SKM-1 treated with dmso at 0.1 percent for 144 hours (cell line): ENCODE results near the gene CKS2.
"Not testable (repeated sequence)": the region's sequence is repeated elsewhere in the genome, so short reads cannot be mapped to it uniquely, and the experiment has no call there.

Source experiments
- DNase-seq: peaks from one replicate; lab custom pipeline; 2025; ENCODE audit not compliant: unreplicated experiment; lab: John Stamatoyannopoulos, UW

The CKS2 gene

DNA sequence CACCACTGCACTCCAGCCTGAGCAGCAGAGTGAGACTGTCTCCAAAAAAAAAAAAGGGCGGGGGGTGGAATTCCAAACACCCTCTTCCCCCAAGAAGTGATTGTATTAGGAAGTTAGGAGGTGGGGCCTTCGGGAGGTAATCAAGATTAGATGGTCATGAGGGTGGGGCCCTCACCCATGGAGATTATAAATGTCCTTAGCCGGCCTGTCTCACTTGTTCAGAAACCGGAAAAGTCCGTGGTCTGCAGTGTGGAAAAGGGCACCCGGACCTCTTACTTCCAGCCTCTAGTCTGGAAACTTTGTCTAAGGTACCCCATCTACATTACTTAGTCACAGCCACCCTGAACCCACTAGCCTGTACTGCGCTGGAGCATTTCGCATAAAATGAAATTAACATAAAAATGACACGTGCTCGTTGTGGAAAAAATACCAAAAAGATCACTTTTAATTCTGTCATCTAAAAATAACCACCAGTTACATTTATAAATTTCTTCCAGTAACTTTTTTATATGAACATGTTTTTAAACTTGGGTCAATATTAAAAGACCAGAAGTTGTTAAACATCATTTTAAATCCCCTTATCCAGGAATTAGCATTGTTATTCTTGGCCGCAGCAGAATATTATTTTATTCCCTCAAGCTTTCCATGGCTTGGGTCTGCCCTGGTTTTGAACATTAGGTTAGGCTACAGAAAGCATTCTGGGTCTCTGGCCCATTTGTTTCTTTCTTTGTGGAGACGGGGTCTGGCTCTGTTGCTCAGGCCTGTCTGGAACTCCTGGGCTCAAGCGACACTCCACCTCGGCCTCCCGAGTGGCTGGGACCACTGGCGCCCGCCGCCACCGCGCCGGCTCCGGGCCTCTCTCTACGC lies 1.2 kb upstream of the CKS2 start:
- no peak for DNase-seq

DNA sequence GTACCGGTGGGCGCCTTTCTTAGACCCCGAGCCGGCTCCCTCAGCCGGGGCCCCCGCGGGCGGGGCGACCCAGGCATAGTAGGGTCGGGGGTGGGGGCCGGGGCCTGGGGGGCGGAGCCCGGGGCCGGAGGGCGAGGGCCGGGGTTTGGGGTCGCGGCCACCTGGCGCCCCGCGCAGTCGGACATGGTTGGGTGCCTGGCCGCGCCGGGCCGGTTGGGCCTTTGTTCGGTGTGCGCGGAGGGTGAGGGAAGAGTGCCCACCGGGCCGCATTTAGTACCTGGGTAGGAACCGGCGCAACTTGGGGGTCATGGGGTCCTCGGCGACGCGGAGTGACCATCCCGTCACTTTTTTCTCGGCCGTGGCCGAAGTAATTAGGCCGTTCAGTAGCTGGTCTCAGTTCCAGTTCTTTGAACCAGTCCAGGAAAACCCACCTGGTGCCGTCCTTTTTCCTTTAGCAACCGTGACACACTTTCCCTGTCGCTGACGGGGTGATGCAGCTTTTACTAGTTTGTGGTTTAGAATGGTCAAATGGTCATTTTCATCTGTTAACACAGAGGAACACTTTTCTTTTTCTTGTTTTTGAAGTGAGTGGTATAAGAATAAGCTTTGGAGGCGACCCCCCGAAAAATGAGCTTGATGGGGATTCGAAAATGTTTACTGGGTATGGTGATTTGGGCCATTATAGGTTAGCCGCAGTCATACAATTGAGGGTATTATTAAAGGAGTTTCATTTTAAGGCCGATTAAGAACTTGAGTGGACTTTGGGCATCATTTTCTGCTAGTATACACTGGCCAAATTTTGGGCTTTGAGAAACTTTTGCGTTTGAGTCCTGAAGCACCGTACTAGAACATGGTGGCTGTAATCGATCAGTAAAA lies 589 bp downstream of the CKS2 start:
- no peak for DNase-seq

DNA sequence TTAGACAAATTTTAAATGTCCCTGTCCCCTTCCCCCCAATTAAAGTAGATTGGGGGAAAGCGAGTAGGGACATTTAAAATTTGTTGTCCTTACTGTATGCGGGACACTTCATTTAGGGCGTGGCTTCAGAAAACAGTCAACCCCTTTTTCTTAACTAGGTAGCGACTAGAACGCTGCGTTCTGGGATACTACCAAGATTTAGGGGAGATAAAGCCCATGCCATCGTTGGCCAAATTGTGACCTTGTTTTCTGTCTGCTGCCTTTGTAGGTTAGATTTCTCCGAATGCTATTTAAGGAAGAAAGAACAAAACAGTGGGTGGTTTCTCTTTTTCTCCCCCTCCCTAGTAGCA lies 1.2 kb downstream of the CKS2 start:
- DNase-seq: no peak

DNA sequence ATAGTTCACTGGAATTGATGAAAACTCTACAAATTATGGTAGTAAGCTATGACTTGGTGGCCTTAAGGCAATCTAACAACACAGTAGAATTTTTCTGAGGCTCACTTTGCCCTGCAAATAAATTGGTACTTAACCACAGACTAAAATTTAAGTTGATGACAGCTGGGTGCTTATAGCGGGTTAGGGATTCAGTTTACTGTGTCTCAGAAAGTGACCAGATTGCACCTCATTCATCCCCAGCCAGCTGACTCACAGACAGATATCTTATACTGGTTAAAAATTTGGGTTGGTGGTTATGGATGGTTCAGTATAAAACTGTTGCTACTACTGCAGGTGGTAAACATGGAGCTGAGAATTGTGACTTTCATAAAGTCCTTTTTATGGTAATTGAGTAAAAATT lies 2.8 kb downstream of the CKS2 start:
- no peak for DNase-seq

DNA sequence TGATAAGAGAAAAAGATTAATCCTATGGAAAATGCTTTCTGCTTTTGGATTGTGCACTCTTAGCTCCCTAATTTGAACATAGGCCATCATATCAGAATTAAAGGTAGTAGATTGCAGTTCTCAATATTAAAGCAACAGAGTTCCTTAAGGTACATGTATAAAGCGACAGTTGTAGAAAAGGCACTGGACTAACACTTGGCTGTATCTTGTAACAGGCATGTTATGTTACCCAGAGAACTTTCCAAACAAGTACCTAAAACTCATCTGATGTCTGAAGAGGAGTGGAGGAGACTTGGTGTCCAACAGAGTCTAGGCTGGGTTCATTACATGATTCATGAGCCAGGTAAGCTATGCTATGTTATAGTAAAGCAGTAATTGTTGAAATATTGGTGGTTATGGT lies 4.0 kb downstream of the CKS2 start:
- no peak for DNase-seq

DNA sequence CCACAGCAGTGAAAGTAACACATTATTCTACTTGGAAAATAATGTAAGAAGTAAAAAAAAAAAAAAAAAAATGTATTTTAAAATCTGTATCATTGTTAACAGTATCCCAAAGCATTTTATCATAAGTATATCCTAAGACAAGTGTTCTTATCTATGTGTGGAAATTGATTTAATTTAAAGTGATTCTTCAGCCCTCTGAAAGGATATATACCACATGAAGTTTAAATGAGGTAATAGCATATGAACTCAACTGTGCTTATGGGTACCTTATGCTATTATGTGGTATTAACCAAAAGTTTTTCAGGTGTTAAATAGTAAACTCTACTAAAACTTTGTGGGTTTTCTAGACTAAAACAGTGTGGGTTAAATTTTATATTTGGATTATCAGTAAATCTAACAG lies 4.5 kb downstream of the CKS2 start:
- DNase-seq: no peak

DNA sequence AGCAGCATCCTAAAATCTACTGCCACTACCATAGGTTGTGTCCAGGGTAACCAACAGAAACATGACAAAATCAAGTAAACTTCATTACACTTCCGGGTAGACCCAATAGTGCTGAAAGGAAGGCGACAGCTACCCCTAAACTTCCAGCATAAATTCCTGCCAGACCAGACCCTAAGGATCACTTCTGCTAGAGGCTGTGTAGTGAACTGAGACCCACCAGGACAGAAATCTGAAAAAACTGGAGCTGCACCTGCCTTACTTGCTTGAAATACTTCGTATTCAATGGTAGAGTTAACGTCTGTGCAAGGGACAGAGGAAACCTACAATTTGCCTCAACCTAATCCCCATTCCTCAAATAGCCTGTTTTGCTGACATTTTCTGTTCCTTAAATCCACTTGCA lies 6.3 kb downstream of the CKS2 start:
- no peak for DNase-seq

DNA sequence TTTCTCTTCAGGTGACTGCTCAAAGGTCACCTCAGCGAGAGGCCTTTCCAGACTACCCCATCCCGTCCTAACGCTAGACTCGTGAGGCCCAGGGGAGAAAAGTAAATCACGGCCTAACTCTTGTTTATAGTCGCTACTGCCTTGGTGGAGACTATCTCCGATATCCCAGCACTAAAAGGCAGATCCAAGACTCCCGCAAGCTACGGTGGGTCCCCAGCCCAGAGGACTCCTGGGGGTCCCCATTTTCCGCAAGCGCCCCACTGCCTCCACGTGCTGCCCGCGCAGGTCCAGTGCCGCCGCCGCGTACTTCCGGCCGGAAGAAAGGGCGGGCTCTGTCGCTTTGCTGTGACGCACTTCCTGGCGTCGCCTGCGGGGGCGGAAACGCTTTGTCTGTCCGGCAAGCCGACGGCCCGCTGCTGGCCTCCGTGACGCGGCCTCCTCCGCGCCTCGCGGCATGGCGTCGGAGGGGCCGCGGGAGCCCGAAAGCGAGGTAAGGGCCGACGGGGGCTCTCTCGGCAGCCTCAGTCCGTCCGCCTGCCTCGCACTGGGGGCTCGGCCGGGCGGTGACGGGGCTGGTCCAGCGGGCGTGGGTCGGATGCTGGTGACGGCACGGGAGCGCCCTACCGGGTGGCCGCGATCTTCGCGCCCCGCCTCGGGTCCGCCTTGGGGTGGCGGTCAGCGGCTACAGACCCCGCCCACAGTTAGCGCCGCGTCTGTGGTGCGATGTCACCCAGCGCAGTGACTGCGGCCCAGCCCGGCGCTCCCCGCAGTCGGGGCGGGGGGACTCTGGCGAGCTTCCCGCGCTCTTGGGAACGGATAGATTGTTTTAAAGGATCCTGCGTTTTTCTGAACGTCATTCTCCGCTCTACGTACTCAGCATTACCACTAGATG lies 7.4 kb downstream of the CKS2 start, which contains the start of gene SECISBP2:
TSS of gene SECISBP2 (plus strand) at position 378 of the 892 bp plus-strand sequence. CDS start at position 455, 77 bp downstream.
- DNase-seq: peak; percentile 57

DNA sequence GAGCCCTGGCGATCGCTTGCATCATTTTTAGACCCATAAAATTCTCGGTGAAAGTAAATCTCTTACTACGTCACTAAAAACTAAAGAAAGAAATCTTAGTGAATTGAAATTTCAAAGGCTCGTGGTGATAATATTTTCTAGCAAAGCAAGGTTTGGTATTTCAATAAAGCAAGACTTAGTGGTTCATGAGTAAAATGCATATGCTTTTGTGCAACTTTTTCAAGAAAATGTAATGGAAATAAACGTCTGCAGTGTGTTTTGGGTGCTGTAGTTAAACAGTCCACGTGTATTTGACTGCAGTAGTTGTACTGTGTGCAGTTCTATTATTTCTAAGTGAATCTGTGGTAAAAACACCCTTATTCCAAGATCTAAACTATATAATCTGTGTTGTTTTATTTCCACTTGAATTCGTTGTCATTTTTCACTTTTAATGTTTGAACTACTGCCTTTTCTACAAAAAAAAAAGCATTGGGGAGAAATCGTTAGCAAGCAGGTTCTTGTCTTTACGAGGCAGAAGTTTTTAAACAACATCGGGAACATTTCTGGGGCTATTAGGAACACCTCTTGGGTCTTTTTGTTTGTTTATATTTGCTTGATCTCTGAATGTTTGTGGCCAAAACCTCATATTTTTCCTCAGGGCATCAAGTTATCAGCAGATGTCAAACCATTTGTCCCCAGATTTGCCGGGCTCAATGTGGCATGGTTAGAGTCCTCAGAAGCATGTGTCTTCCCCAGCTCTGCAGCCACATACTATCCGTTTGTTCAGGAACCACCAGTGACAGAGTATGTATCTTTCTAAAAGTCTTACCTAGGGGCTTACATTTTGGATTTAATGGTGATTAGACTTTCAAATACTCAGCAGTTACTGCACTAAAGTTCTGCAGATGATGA lies 8.3 kb downstream of the CKS2 start:
- DNase-seq: no peak

DNA sequence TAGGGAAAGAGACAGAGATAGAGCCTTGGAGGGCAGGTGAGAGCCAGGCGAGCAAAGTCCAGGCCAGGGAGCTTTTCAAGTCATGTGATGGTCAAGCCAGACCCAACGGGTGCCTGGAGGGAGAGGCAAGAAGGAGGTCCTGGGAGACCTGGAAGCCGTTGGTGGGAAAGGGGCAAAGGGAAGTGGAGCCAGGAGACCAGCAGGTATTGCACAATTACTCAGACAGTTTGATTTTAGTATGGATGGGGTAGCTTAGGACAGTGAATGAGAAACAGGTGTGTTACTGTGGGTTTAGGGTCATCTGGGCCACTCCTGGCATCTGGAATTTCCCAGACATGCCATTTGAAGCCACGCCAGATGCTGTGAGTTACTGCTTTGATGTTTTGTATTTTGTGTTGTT lies 12.4 kb downstream of the CKS2 start:
- no peak for DNase-seq

DNA sequence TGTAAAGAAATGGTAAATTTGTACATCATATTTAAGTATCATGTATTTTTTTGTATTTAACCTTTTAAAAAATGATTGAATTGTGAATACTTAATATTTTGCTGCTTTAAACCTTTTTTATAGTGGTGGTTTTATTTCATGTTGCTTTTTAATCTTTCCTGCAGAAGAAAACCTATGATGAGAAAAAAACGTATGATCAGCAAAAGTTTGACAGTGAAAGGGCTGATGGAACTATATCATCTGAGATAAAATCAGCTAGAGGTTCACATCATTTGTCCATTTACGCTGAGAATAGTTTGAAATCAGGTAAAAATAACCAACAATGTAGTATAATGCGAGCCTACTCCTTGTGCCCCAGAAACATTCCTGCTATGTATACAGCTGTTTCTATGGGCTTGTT lies 14.7 kb downstream of the CKS2 start:
- no peak for DNase-seq

DNA sequence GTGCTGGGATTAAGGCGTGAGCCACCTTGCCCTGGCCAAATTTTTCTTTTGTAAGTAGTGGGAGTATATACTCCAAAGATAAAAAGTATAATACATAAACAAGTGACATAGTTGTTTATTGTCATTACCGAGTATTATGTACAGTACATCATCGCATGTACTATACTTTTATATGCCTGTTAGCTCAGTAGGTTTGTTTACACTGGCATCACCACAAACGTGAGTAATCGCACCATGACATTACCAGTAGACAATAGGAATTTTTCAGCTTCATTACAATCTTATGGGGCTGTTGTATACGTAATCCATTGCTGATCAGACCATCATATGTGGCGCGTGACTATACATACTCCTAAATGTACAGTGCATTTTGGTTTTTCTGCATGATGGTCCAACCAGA lies 17.1 kb downstream of the CKS2 start:
- no peak for DNase-seq

DNA sequence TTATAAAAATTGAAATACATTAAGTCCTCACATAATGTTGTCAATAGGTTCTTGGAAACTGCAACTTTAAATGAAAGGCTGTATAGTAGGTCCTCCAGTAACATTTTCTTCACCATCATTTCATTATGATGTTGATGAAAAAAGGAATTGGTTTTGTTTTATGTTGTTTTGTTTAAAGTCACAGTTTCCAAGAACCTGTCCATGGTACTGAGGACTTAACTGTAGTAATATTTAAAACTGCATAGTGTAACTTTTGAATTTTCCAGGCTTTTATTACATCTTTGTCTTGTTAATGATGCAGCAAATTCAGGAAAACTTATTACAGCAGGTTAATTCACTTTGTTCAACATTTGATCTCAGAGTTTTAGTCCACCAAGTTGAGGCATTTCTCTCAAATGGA lies 18.9 kb downstream of the CKS2 start:
- DNase-seq: no peak

DNA sequence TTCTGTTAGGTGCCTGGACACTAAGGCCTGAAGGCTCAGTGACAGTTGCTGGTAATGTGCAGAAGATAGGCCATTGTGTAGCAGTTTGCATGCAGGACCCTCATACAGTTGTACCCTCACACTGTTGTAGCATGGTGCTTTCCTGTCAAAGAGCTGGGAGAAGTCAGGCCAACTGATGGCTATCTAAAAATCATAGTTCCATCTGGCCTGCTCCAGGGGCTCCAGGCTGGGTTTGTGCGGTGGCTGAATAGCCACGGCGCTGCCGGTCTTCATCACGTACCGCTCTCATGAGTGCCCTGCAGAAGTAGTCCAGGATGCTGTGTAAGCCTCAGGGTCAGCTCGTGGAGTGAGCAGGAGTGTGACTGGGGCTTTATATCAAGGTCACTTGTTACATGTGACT lies 19.5 kb downstream of the CKS2 start:
- no peak for DNase-seq

DNA sequence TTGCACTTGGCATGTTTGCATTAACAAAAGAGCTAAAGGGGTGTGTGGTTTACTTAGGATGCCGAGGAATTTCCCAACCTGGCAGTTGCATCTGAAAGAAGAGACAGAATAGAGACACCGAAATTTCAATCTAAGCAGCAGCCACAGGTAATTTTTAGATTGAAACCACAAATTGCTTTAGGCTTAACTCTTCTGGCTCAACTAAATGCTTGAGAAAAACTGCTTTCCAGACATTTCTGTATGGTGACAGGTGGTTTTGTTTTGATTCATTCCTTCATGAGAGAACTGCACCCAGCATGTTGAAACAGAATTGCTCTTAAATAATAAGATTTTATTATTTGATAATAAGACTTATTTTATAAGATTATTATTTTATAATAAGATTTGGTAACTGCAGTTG lies 28.8 kb downstream of the CKS2 start:
- DNase-seq: no peak

DNA sequence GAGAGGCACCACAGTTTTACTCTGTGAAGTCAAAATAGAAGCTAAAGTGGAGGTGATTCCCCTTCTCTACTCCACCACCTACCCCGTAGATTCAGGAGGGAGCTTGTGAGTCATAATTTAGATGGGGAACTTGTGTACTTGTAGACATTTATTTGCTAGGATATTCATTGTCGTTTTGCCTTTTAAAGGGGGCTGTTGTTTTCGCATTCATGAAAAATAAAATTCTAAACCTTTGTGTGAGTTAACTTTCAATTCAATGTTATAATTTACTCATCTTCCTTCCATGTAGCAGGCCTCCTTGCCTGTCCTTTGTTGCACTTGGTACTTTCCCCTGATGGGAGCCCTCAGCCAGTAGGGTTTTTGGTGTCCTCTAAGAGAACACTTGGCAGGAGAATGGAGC lies 29.3 kb downstream of the CKS2 start:
- DNase-seq: no peak

DNA sequence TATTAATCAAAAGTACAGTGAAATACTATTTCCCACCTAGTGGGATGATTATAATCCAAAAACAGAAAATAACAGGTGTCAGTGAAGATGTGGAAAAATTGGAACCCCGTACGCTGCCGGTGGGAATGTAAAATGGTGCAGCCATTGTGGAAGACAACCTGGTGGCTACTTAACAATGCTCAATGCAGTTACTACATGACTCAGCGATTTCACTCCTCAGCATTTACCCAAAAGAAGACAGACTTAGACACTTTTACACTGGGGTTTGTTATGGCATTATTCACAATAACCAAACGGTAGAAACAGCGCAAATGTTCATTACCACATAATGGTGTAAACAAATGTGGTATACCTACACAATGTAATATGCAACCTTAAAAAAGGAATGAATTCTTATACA lies 31.2 kb downstream of the CKS2 start:
- no peak for DNase-seq

DNA sequence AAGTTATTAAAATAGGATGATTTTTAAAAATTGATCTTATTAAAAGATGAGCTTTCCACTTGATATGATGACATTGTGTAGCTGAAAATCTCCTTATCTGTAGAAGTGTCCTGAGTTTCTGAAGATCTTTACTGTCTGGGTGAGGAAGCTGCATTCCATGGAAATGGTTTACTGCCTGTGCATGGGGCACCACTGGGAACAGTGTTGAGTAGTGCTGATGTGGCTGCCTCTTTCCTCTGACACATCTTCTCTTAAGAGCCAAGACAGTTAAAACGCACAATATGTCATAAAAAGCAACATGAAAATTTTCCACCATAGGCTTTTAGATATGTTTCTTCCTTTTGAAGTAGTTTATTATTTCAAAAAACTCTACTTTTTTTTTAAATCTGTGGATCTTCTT lies 32.0 kb downstream of the CKS2 start:
- DNase-seq: no peak

DNA sequence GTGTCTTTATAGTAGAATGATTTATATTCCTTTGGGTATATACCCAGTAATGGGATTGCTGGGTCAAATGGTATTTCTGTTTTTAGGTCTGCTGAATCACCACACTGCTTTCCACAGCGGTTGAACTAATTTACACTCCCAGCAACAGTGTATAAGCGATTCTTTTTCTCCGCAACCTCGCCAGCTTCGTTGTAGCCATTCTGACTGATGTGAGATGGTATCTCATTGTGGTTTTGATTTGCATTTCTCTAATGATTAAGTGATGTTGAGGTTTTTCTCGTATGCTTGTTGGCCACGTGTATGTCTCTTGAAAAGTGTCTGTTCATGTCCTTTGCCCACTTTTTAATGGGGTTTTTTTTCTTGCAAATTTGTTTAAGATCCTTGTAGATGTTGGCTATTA lies 32.8 kb downstream of the CKS2 start:
- DNase-seq: not testable (repeated sequence)

DNA sequence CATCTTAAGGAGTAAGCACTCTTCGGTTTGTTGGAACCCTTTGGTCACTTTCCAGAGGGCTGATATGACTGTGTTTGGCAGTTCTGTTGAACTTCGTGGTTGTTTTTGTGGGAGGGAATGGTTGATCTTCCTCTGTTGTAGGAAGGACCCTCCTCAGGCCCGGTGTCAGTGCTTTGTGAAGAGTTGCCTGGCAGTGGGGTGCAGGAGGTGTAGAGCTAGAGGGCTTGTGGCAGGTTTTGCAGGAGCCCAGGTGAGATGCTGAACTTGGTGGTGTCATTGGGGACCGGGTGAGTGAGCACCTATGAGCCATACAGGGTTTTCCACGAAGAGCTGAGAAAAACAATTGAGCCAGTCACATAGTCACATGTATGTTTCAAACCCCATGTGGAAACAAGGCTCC lies 34.5 kb downstream of the CKS2 start:
- DNase-seq: no peak
